ENCODE data around the gene ATP6V1F. TPM values are rescaled to one million over a fixed set of nuclear protein-coding genes. Genes with fewer than 3 reads are reported as not detected.
A peak's percentile ranks its signal among the peaks of the same experiment; 100 is the strongest.

Gene ATP6V1F
- polyA plus RNA-seq, 4 donors = 145 to 239 (median 191) TPM

DNA sequence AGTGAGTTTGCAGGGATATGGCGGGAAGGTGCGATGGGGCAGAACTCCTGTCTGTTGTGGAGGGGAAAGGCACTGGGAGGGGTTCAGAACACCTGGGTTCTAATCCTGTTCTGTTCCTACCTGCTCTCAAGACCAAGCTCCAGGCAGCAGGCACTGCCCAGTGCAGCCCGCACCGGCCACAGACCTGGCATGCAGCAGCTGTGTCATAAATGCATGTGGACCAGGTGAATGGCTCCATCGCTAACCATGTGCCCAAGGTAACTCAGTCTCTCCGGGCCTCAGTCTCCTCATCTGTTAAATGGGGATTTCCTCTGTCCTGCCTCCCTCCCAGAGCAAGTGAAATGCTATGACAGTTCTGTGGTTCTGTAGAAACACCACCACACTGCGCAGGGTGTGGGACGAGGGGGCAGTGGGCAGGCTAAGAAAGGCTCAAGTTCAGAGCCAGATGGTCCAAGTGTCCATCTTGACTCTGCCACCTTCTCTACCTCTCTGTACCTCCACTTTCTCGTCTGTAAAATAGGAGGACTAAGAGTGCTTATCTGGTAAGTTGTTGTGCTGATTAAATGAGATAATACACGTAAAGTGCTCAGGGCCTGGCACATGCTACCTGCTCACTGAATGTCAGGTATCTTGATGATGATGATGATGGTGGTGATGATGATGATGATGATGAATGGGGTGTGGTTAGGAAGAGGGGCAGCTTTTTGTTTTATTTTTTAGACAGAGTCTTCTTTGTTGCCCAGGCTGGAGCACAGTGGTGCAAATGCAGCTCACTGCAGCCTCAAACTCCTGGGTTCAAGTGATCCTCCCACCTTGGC, 22.9 kb downstream of the ATP6V1F start:
- 88 to 90% (median 89%) methylated on average over 10 of the region's 10 CpGs for WGBS, 3 donors
- no peak for FAIRE-seq
- peaks cover 0 to 2% (median 0%) of the 10 kb centered on the region in 3 donors for H3K27me3 ChIP-seq (ENCODE audit: control insufficient read depth in 3 of 3, insufficient read depth in 3 of 3, low read length in 3 of 3)

DNA sequence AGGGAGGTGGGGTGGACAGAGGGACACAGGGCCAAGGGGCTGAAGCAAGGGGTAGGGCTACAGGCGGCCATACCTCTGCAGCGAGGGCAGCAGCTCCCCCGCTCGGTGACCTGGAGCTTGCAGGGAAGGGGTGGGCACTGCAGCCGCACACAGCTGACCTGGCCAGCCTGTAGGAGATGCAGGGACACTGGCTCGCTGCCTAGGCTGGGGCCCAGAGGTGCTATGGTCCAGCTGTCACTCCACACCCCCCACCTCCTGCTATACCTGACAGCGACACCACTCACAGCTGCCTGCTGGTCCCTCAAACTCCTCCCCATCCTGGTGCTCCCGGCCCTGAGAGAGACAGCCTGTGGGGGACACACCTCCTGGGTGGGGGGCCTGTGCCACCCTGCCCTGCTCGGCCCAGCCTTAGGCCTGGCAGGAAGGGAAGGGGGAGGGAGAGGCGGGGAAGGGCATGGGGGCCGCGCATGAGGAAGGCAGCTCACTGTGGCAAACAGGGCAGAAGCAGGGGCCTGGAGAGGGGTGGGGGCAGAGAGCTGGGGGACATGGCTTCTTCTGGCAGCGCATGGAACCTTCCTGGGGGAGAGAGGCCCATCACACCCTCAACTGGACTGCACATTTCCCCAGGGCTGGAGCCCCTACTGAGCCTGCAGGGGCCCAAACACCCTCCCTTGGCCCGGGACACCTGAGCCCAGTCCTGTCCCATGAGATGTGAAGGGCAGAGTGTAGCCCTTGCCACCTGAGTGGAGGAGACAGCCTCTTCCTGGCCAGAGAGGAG, 23.9 kb downstream of the ATP6V1F start:
- Histone ChIP-seq H3K27me3 (ENCODE audit: control insufficient read depth in 3 of 3, insufficient read depth in 3 of 3, low read length in 3 of 3) (peaks cover 0 to 9% (median 0%) of the 10 kb centered on the region in 3 donors), H3K4me1 (ENCODE audit: control insufficient read depth in 3 of 3, insufficient read depth in 2 of 3, low read depth in 1 of 3, low read length in 2 of 3) (peaks cover 0 to 16% (median 2%) of the 10 kb centered on the region in 3 donors), H3K9me3 (ENCODE audit: control insufficient read depth in 2 of 2, insufficient read depth in 1 of 2, low read depth in 1 of 2, low read length in 1 of 2) (no peaks in the 10 kb centered on the region), H3K36me3 (ENCODE audit: control insufficient read depth in 3 of 3, insufficient read depth in 2 of 3, low read depth in 1 of 3, low read length in 3 of 3) (no peaks in the 10 kb centered on the region), H3K27ac (ENCODE audit: low read depth in 1 of 3, low read length in 2 of 3) (no peak overlapping the region), H3K4me3 (ENCODE audit: low read depth in 1 of 3, low read length in 3 of 3) (no peak overlapping the region)
- FAIRE-seq (no peak), DNase-seq (no peak)
- WGBS, 3 donors = 66 to 79% (median 73%) methylated on average over 8 to 14 of the region's 14 CpGs

More for the DNA sequence above, 22.9 kb downstream of the ATP6V1F start:
- H3K9me3 ChIP-seq (ENCODE audit: control insufficient read depth in 2 of 2, insufficient read depth in 1 of 2, low read depth in 1 of 2, low read length in 1 of 2) = no peaks in the 10 kb centered on the region
- H3K27ac ChIP-seq (ENCODE audit: low read depth in 1 of 3, low read length in 2 of 3) = no peak overlapping the region
- H3K4me1 ChIP-seq (ENCODE audit: control insufficient read depth in 3 of 3, insufficient read depth in 2 of 3, low read depth in 1 of 3, low read length in 2 of 3) = peaks cover 0 to 10% (median 2%) of the 10 kb centered on the region in 3 donors
- H3K36me3 ChIP-seq (ENCODE audit: control insufficient read depth in 3 of 3, insufficient read depth in 2 of 3, low read depth in 1 of 3, low read length in 3 of 3) = no peaks in the 10 kb centered on the region
- DNase-seq = no peak
- no peak overlapping the region for H3K4me3 ChIP-seq (ENCODE audit: low read depth in 1 of 3, low read length in 3 of 3)

GRCh38 chr7:128887169-128888038, 24.7 kb downstream of the ATP6V1F start:
- Histone ChIP-seq H3K36me3 (ENCODE audit: control insufficient read depth in 3 of 3, insufficient read depth in 2 of 3, low read depth in 1 of 3, low read length in 3 of 3) (no peaks in the 10 kb centered on the region), H3K27ac (ENCODE audit: low read depth in 1 of 3, low read length in 2 of 3) (no peak overlapping the region), H3K4me1 (ENCODE audit: control insufficient read depth in 3 of 3, insufficient read depth in 2 of 3, low read depth in 1 of 3, low read length in 2 of 3) (peaks cover 0 to 17% (median 2%) of the 10 kb centered on the region in 3 donors), H3K4me3 (ENCODE audit: low read depth in 1 of 3, low read length in 3 of 3) (no peak overlapping the region), H3K9me3 (ENCODE audit: control insufficient read depth in 2 of 2, insufficient read depth in 1 of 2, low read depth in 1 of 2, low read length in 1 of 2) (no peaks in the 10 kb centered on the region), H3K27me3 (ENCODE audit: control insufficient read depth in 3 of 3, insufficient read depth in 3 of 3, low read length in 3 of 3) (peaks cover 0 to 12% (median 0%) of the 10 kb centered on the region in 3 donors)
- FAIRE-seq (no peak), DNase-seq (no peak)
- WGBS, 3 donors = 72 to 92% (median 88%) methylated on average over 7 of the region's 7 CpGs

DNA sequence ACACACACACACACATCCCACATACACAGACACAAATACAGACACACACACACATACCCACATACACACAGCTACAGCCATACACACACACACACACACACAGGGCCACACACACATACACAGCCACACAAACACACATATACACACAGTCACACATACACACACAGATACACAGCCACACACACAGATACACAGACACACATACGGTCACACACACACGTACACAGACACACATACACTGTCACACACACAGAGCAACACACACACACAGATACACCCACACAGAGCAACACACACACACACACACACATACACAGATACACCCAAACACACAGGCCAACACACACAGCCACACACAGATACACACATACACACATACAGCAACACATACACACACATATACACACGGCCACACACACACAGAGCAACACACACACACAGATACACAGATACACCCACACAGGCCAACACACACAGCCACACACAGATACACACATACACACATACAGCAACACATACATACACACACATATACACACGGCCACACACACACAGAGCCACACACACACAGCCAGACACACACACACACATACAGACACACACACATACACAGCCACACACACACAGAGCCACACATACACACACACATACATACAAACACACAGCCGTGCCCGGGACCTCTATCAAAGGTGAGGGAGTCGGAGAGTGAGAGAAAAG, 25.5 kb downstream of the ATP6V1F start:
- no peak overlapping the region for H3K27ac ChIP-seq (ENCODE audit: low read depth in 1 of 3, low read length in 2 of 3)
- DNase-seq (no peak), FAIRE-seq (no peak)
- no peak overlapping the region for H3K4me3 ChIP-seq (ENCODE audit: low read depth in 1 of 3, low read length in 3 of 3)
- WGBS, 3 donors = 75 to 87% (median 75%) methylated on average over 7 of the region's 7 CpGs
- H3K36me3 ChIP-seq (ENCODE audit: control insufficient read depth in 3 of 3, insufficient read depth in 2 of 3, low read depth in 1 of 3, low read length in 3 of 3) = no peaks in the 10 kb centered on the region
- H3K9me3 ChIP-seq (ENCODE audit: control insufficient read depth in 2 of 2, insufficient read depth in 1 of 2, low read depth in 1 of 2, low read length in 1 of 2) = no peaks in the 10 kb centered on the region
- H3K4me1 ChIP-seq (ENCODE audit: control insufficient read depth in 3 of 3, insufficient read depth in 2 of 3, low read depth in 1 of 3, low read length in 2 of 3) = peaks cover 0 to 24% (median 2%) of the 10 kb centered on the region in 3 donors
- peaks cover 0 to 12% (median 0%) of the 10 kb centered on the region in 3 donors for H3K27me3 ChIP-seq (ENCODE audit: control insufficient read depth in 3 of 3, insufficient read depth in 3 of 3, low read length in 3 of 3)

- Histone ChIP-seq H3K4me1 (ENCODE audit: control insufficient read depth in 3 of 3, insufficient read depth in 2 of 3, low read depth in 1 of 3, low read length in 2 of 3) (peaks cover 0 to 27% (median 4%) of the 10 kb centered on the region in 3 donors), H3K36me3 (ENCODE audit: control insufficient read depth in 3 of 3, insufficient read depth in 2 of 3, low read depth in 1 of 3, low read length in 3 of 3) (no peaks in the 10 kb centered on the region), H3K4me3 (ENCODE audit: low read depth in 1 of 3, low read length in 3 of 3) (no peak overlapping the region), H3K27me3 (ENCODE audit: control insufficient read depth in 3 of 3, insufficient read depth in 3 of 3, low read length in 3 of 3) (peaks cover 0 to 12% (median 0%) of the 10 kb centered on the region in 3 donors), H3K27ac (ENCODE audit: low read depth in 1 of 3, low read length in 2 of 3) (no peak overlapping the region), H3K9me3 (ENCODE audit: control insufficient read depth in 2 of 2, insufficient read depth in 1 of 2, low read depth in 1 of 2, low read length in 1 of 2) (no peaks in the 10 kb centered on the region)
- DNase-seq = no peak
- 73 to 82% (median 75%) methylated on average over 11 of the region's 11 CpGs for WGBS, 3 donors
- no peak for FAIRE-seq
Observed at GRCh38 chr7:128888756-128889095, 26.1 kb downstream of the ATP6V1F start.

DNA sequence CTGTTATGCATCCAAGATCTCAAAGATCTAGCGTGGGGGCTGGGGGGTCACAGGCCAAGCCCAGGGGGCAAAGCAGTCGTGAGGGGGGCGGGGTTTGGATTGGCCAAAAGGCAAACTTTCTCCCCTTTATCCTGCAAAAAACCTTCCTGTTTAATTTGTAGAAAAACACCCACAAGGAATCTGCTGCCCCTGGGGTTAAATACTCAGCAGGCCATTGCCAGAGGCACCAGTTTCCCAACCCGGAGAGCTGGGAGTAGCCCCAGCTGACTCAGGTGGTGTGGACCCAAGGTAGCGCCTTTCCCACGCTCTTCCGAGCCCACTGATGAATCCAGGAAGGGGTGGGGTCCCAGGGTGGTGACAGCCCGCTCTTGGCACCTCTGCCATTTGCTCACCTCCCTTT, 26.5 kb downstream of the ATP6V1F start:
- 56 to 72% (median 69%) methylated on average over 8 of the region's 8 CpGs for WGBS, 3 donors
- Histone ChIP-seq H3K27me3 (ENCODE audit: control insufficient read depth in 3 of 3, insufficient read depth in 3 of 3, low read length in 3 of 3) (peaks cover 0 to 12% (median 0%) of the 10 kb centered on the region in 3 donors), H3K4me1 (ENCODE audit: control insufficient read depth in 3 of 3, insufficient read depth in 2 of 3, low read depth in 1 of 3, low read length in 2 of 3) (peaks cover 0 to 24% (median 3%) of the 10 kb centered on the region in 3 donors), H3K4me3 (ENCODE audit: low read depth in 1 of 3, low read length in 3 of 3) (no peak overlapping the region), H3K9me3 (ENCODE audit: control insufficient read depth in 2 of 2, insufficient read depth in 1 of 2, low read depth in 1 of 2, low read length in 1 of 2) (no peaks in the 10 kb centered on the region), H3K36me3 (ENCODE audit: control insufficient read depth in 3 of 3, insufficient read depth in 2 of 3, low read depth in 1 of 3, low read length in 3 of 3) (no peaks in the 10 kb centered on the region), H3K27ac (ENCODE audit: low read depth in 1 of 3, low read length in 2 of 3) (no peak overlapping the region)
- DNase-seq (no peak), FAIRE-seq (no peak)

DNA sequence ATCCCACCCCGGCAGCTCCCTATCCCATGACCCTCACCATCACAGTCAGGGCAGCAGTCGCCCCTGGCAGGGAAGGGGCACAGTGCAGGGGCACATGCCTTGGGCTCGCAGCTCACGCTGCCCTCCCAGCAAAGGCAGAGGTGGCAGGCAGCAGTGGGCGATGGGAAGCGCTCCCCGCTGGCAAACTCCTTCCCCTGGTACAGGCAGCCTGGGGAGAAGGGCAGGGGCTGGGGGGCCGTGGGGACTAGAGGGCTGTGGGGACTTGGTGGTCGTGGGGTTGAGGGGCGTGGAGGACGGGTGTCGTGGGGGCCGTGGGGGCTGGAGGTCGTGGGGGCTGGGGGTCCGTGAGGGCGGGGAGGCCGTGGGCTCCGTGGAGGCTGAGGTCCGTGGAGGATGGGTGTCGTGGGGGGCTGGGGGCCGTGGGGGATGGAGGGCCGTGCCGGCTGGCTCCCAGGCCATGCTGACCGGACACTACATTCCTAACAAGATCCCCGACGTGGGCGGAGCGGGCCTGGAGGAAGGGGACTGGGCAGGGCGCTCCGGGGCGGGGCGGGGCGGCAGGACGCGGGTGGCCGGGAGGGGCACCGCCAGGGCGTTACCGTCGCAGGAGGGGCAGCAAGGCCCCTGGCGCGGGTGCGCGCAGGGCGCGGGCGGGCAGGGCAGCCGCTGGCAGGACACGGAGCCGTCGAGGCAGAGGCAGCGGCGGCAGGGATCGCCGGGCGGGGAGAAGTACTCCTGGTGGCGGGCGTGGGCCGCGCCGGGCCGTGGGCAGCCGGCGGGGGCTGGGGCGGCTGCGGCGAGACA, 27.9 kb downstream of the ATP6V1F start:
- FAIRE-seq (no peak), DNase-seq (peak; percentile 58 to 64)
- peak overlapping the region in 1 of 3 donors; percentile 73 for H3K27ac ChIP-seq (ENCODE audit: low read depth in 1 of 3, low read length in 2 of 3)
- 20 to 30% (median 20%) methylated on average over 29 to 67 of the region's 67 CpGs for WGBS, 3 donors
- H3K36me3 ChIP-seq (ENCODE audit: control insufficient read depth in 3 of 3, insufficient read depth in 2 of 3, low read depth in 1 of 3, low read length in 3 of 3) = no peaks in the 10 kb centered on the region
- H3K4me1 ChIP-seq (ENCODE audit: control insufficient read depth in 3 of 3, insufficient read depth in 2 of 3, low read depth in 1 of 3, low read length in 2 of 3) = peaks cover 0 to 19% (median 3%) of the 10 kb centered on the region in 3 donors
- H3K4me3 ChIP-seq (ENCODE audit: low read depth in 1 of 3, low read length in 3 of 3) = peak overlapping the region in 2 of 3 donors; percentile 23 to 59
- no peaks in the 10 kb centered on the region for H3K9me3 ChIP-seq (ENCODE audit: control insufficient read depth in 2 of 2, insufficient read depth in 1 of 2, low read depth in 1 of 2, low read length in 1 of 2)
- peaks cover 0 to 12% (median 0%) of the 10 kb centered on the region in 3 donors for H3K27me3 ChIP-seq (ENCODE audit: control insufficient read depth in 3 of 3, insufficient read depth in 3 of 3, low read length in 3 of 3)

All from small intestine (tissue), 7 donors.